ENCODE results near the gene WDCP.

WDCP gene

DNA sequence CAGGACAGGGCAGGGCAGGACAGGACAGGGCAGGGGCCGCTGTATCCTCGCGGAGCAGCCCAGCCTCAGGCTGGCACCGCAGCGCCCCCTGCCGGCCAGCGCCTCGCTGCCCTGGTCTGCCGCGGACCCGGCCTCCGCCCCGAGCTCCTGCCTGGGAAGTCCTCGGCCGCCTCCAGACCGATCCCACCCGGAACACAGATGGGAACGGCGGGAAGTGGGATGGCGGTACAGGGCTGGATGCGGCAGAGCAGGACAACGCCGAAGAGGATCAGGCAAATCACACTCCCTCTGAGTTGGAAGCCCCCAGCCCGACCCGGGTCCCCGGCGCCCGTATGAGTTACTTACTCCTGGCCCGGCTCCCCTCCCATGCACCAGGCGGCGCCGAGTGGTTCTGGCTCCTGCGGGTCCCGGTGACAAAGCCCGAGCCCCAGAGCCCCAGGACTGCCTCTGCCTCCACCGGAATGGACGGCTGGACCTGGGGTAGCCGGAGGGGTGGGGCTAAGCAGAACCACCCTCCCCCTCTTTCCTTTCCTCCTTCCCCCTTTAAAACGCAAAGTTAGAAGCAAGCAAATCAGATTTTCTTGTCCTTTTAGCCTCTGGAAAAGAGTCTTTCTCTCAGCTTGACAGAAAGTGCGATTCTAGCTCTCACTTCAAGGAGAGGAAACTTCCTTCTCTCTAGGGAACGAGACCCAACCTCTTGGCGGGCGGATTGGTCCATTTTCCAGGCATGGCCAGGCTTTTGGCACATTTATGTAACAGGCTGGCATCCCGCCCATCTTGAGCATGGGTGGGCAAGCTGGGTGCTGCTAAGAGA is 37.4 kb upstream of the WDCP start, which contains the start of gene TP53I3:
TP53I3 (minus strand) TSS at position 449 of the 814 bp plus-strand sequence. CDS start 508 bp downstream, outside the sequence.
- no peak for TF ChIP-seq EZH2phosphoT487 (IDR thresholded peaks at IDR 0.05; ENCODE audit: borderline replicate concordance, low read length)
- peak; percentile 97 for TF ChIP-seq CTCF (IDR thresholded peaks at IDR 0.05; ENCODE audit: low read depth, low read length, poor library complexity, severe bottlenecking)
- Histone ChIP-seq H4K20me1 (ENCODE audit: control insufficient read depth, insufficient read depth, low read depth, low read length) (no peaks in the 10 kb centered on the region), H3K4me1 (ENCODE audit: control insufficient read depth, low read length) (peaks cover 16% of the 10 kb centered on the region), H3K4me2 (ENCODE audit: low read length) (peak within 1 kb of the TSS; percentile 91), H3K27me3 (ENCODE audit: control insufficient read depth, low read length) (no peaks in the 10 kb centered on the region), H3F3A (ENCODE audit: control insufficient read depth, insufficient read depth) (peaks cover 4% of the 10 kb centered on the region; the same call in 1 of the 2 replicates), H3K79me2 (ENCODE audit: control insufficient read depth, low read length) (no peaks in the 10 kb centered on the region), H3K9me2 (replicated peaks; ENCODE audit: control insufficient read depth, low read length) (no peaks in the 10 kb centered on the region), H3K9me3 (ENCODE audit: control insufficient read depth, insufficient read depth, low read length) (no peaks in the 10 kb centered on the region), H3K27ac (ENCODE audit: low read depth, low read length) (peak within 1 kb of the TSS; percentile 55), H3K4me3 (ENCODE audit: low read length) (peak within 1 kb of the TSS; percentile 84), H3K36me3 (ENCODE audit: control insufficient read depth, low read length) (peaks cover 4% of the 10 kb centered on the region; the same call in 1 of the 2 replicates)

DNA sequence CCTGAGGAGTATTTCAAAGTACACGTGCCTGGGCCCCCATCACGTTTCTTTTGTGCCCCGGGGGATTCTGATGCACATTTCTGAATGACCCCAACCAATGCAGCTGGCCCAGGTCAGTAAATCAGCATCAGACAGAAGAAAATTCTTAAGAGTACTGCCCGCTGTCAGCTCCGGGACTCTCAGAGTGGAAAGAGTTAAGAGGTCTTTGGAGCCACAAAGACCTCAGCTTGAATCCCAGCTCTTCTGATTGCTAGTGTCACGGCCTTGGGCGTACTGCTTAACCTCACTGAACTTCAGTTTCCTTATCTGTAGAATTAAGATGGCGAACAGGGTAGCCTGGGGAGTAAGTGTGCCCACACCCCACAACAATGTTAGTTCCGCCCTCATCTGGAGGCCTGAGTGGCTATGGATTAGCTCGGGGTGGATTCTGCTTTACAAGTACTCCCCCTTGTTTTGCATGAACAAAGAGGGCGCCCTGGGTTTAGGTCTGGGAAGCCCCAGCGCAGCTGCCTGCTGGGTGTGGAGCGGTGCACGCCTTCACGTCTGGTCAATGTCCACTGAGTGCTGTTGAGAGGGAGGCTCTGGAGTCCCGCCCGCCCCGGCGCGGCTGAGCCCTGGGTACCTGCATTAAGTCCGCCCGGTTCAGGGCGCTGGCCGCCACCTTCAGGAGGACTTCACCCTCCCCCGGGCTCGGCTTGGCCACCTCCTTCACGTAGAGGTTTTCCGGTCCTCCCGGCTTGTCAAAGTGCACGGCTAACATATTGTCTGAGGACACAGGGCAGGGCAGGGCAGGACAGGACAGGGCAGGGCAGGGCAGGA is 36.6 kb upstream of the WDCP start:
- peaks cover 16% of the 10 kb centered on the region for H3K4me1 ChIP-seq (ENCODE audit: control insufficient read depth, low read length)
- H3K9me2 ChIP-seq (replicated peaks; ENCODE audit: control insufficient read depth, low read length) = no peaks in the 10 kb centered on the region
- peak overlapping the region; percentile 91 for H3K4me2 ChIP-seq (ENCODE audit: low read length)
- peak overlapping the region; percentile 84 for H3K4me3 ChIP-seq (ENCODE audit: low read length)
- TF ChIP-seq EZH2phosphoT487 (IDR thresholded peaks at IDR 0.05; ENCODE audit: borderline replicate concordance, low read length) (no peak), CTCF (IDR thresholded peaks at IDR 0.05; ENCODE audit: low read depth, low read length, poor library complexity, severe bottlenecking) (no peak)
- H3K79me2 ChIP-seq (ENCODE audit: control insufficient read depth, low read length) = no peaks in the 10 kb centered on the region
- H3F3A ChIP-seq (ENCODE audit: control insufficient read depth, insufficient read depth) = peaks cover 4% of the 10 kb centered on the region; the same call in 1 of the 2 replicates
- no peaks in the 10 kb centered on the region for H4K20me1 ChIP-seq (ENCODE audit: control insufficient read depth, insufficient read depth, low read depth, low read length)
- peaks cover 4% of the 10 kb centered on the region; the same call in 1 of the 2 replicates for H3K36me3 ChIP-seq (ENCODE audit: control insufficient read depth, low read length)
- no peaks in the 10 kb centered on the region for H3K9me3 ChIP-seq (ENCODE audit: control insufficient read depth, insufficient read depth, low read length)
- H3K27me3 ChIP-seq (ENCODE audit: control insufficient read depth, low read length) = no peaks in the 10 kb centered on the region
- H3K27ac ChIP-seq (ENCODE audit: low read depth, low read length) = peak overlapping the region; percentile 55

- peak overlapping the region; percentile 55 for H3K27ac ChIP-seq (ENCODE audit: low read depth, low read length)
- peaks cover 7% of the 10 kb centered on the region; the same call in 1 of the 2 replicates for H3F3A ChIP-seq (ENCODE audit: control insufficient read depth, insufficient read depth)
- H3K36me3 ChIP-seq (ENCODE audit: control insufficient read depth, low read length) = peaks cover 4% of the 10 kb centered on the region; the same call in 1 of the 2 replicates
- H3K9me3 ChIP-seq (ENCODE audit: control insufficient read depth, insufficient read depth, low read length) = no peaks in the 10 kb centered on the region
- peak overlapping the region; percentile 84 for H3K4me3 ChIP-seq (ENCODE audit: low read length)
- TF ChIP-seq EZH2phosphoT487 (IDR thresholded peaks at IDR 0.05; ENCODE audit: borderline replicate concordance, low read length) = no peak
- no peak for TF ChIP-seq CTCF (IDR thresholded peaks at IDR 0.05; ENCODE audit: low read depth, low read length, poor library complexity, severe bottlenecking)
- no peaks in the 10 kb centered on the region for H4K20me1 ChIP-seq (ENCODE audit: control insufficient read depth, insufficient read depth, low read depth, low read length)
- H3K27me3 ChIP-seq (ENCODE audit: control insufficient read depth, low read length) = no peaks in the 10 kb centered on the region
- H3K4me2 ChIP-seq (ENCODE audit: low read length) = peak overlapping the region; percentile 91
- peaks cover 16% of the 10 kb centered on the region for H3K4me1 ChIP-seq (ENCODE audit: control insufficient read depth, low read length)
- no peaks in the 10 kb centered on the region for H3K9me2 ChIP-seq (replicated peaks; ENCODE audit: control insufficient read depth, low read length)
- no peaks in the 10 kb centered on the region for H3K79me2 ChIP-seq (ENCODE audit: control insufficient read depth, low read length)
Observed at GRCh38 chr2:24082787-24083566, 35.8 kb upstream of the WDCP start.

Data from DOHH2 (cell line).